ENCODE results near the gene TMEM51.

The TMEM51 gene

DNA sequence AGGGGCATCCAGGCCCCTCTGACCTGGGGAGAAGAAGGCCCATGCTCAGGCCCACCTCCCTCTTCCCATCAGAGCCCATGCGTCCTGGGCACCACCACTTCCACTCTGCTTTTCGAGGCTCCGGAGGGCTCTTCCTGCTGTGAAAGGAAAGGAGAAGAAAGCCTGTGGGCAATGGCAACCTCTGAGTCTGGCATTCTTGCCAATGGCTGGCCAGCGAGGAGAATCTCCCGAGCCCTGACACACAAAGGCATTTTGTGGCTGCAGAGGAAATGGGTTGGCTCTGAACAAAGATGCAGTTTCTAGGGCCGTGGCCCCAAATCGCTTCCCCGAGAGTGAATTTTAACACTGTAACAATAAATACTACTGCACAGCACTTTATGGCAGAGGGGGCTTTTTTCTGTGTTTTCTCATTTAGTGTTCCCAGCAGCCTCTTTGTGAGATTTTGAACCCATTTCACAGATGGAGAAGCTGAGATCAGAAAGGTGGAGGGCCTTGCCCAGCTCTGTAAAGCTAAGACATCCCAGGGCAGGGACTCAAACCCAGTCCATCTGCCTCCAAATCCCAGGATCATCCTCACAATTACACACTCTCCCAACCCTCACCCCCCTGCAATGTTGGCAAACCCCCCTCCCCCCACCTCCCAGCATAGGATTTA is 35.7 kb upstream of the TMEM51 start:
- H3K27ac ChIP-seq (ENCODE audit: low read depth, low read length): no peak overlapping the region
- H3K4me1 ChIP-seq (ENCODE audit: control insufficient read depth, low read length): no peaks in the 10 kb centered on the region
- H3K9me2 ChIP-seq (replicated peaks; ENCODE audit: control insufficient read depth, low read length): no peaks in the 10 kb centered on the region
- no peaks in the 10 kb centered on the region for H3K36me3 ChIP-seq (ENCODE audit: control insufficient read depth, low read length)
- H3K79me2 ChIP-seq (ENCODE audit: control insufficient read depth, low read length): no peaks in the 10 kb centered on the region
- no peaks in the 10 kb centered on the region for H3K27me3 ChIP-seq (ENCODE audit: control insufficient read depth, low read length)
- H4K20me1 ChIP-seq (ENCODE audit: control insufficient read depth, insufficient read depth, low read depth, low read length): no peaks in the 10 kb centered on the region
- no peak overlapping the region for H3K4me2 ChIP-seq (ENCODE audit: low read length)
- TF ChIP-seq EZH2phosphoT487 (IDR thresholded peaks at IDR 0.05; ENCODE audit: borderline replicate concordance, low read length): no peak
- TF ChIP-seq, protein P1, sequence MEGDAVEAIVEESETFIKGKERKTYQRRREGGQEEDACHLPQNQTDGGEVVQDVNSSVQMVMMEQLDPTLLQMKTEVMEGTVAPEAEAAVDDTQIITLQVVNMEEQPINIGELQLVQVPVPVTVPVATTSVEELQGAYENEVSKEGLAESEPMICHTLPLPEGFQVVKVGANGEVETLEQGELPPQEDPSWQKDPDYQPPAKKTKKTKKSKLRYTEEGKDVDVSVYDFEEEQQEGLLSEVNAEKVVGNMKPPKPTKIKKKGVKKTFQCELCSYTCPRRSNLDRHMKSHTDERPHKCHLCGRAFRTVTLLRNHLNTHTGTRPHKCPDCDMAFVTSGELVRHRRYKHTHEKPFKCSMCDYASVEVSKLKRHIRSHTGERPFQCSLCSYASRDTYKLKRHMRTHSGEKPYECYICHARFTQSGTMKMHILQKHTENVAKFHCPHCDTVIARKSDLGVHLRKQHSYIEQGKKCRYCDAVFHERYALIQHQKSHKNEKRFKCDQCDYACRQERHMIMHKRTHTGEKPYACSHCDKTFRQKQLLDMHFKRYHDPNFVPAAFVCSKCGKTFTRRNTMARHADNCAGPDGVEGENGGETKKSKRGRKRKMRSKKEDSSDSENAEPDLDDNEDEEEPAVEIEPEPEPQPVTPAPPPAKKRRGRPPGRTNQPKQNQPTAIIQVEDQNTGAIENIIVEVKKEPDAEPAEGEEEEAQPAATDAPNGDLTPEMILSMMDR (IDR thresholded peaks at IDR 0.05; ENCODE audit: low read depth, low read length, poor library complexity, severe bottlenecking): no peak
- H3K4me3 ChIP-seq (ENCODE audit: low read length): no peak overlapping the region
- no peaks in the 10 kb centered on the region for H3F3A ChIP-seq (ENCODE audit: control insufficient read depth, insufficient read depth)
- no peaks in the 10 kb centered on the region for H3K9me3 ChIP-seq (ENCODE audit: control insufficient read depth, insufficient read depth, low read length)

DNA sequence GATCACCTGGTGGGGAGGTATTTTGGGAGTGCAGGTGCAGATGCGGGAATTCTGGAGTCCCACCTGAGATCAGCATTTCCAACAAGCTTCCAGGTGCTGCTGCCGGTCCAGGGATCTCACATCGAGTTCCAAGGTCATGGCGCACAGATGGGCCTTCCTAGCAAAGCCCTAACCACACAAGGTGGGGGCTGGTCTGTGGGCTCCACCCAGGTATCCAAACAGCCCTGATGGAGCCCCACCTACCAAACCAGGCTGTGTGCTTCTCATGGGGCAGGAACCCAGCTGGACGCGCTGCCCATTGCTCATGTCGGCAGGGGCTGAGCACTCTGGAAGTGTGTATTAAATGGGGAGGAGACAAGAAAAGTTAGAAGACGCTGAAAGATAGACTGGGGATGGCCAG is 35.0 kb upstream of the TMEM51 start:
- H3K9me3 ChIP-seq (ENCODE audit: control insufficient read depth, insufficient read depth, low read length): no peaks in the 10 kb centered on the region
- H3F3A ChIP-seq (ENCODE audit: control insufficient read depth, insufficient read depth): no peaks in the 10 kb centered on the region
- H3K4me3 ChIP-seq (ENCODE audit: low read length): no peak overlapping the region
- H3K9me2 ChIP-seq (replicated peaks; ENCODE audit: control insufficient read depth, low read length): no peaks in the 10 kb centered on the region
- H3K79me2 ChIP-seq (ENCODE audit: control insufficient read depth, low read length): no peaks in the 10 kb centered on the region
- H3K27me3 ChIP-seq (ENCODE audit: control insufficient read depth, low read length): no peaks in the 10 kb centered on the region
- no peak overlapping the region for H3K4me2 ChIP-seq (ENCODE audit: low read length)
- no peaks in the 10 kb centered on the region for H3K4me1 ChIP-seq (ENCODE audit: control insufficient read depth, low read length)
- H4K20me1 ChIP-seq (ENCODE audit: control insufficient read depth, insufficient read depth, low read depth, low read length): no peaks in the 10 kb centered on the region
- H3K27ac ChIP-seq (ENCODE audit: low read depth, low read length): no peak overlapping the region
- H3K36me3 ChIP-seq (ENCODE audit: control insufficient read depth, low read length): no peaks in the 10 kb centered on the region
- no peak for TF ChIP-seq EZH2phosphoT487 (IDR thresholded peaks at IDR 0.05; ENCODE audit: borderline replicate concordance, low read length)
- TF ChIP-seq, protein P1 (IDR thresholded peaks at IDR 0.05; ENCODE audit: low read depth, low read length, poor library complexity, severe bottlenecking): no peak

DNA sequence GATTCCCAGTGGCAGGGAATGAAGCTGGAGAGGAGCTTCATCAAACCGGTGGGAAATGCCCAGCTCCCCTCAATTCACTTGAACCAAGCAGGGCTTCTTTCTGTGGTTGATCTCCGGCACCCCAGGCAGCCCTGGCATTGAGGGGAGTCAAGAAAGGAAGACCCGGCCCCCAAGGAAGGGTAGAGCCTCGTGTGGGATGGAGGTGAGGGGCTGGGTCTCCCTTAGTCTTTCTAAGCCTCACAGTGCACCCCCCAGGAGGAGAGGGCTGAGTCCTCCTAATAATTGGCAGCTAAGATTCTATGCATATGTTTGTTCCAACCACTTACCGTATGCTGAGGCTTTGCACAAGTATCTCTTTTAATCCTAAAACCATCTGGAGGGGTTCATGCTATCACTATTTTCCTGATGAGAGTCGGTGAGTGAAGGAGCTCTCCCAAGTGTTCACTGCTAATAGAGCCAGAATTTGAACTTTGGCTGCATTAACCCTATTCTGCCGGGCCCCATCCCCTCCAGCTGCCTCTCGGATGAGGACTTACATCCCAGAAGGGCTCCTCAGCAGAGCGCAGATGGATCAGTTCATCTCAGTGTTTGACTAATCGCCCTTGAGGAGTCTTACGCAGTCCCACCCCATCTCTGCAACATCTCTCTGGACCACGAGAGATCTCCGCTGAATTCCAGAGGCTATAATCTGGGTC is 33.1 kb upstream of the TMEM51 start:
- Histone ChIP-seq H3K36me3 (ENCODE audit: control insufficient read depth, low read length) (no peaks in the 10 kb centered on the region), H3K27me3 (ENCODE audit: control insufficient read depth, low read length) (no peaks in the 10 kb centered on the region)
- no peak for TF ChIP-seq EZH2phosphoT487 (IDR thresholded peaks at IDR 0.05; ENCODE audit: borderline replicate concordance, low read length)
- TF ChIP-seq, protein P1 (IDR thresholded peaks at IDR 0.05; ENCODE audit: low read depth, low read length, poor library complexity, severe bottlenecking): no peak

More for the DNA sequence above, 33.1 kb upstream of the TMEM51 start:
- Histone ChIP-seq H3K4me1 (ENCODE audit: control insufficient read depth, low read length) (no peaks in the 10 kb centered on the region), H3F3A (ENCODE audit: control insufficient read depth, insufficient read depth) (no peaks in the 10 kb centered on the region), H3K4me3 (ENCODE audit: low read length) (no peak overlapping the region), H3K79me2 (ENCODE audit: control insufficient read depth, low read length) (no peaks in the 10 kb centered on the region), H3K4me2 (ENCODE audit: low read length) (no peak overlapping the region), H4K20me1 (ENCODE audit: control insufficient read depth, insufficient read depth, low read depth, low read length) (no peaks in the 10 kb centered on the region), H3K27ac (ENCODE audit: low read depth, low read length) (no peak overlapping the region), H3K9me2 (replicated peaks; ENCODE audit: control insufficient read depth, low read length) (no peaks in the 10 kb centered on the region), H3K9me3 (ENCODE audit: control insufficient read depth, insufficient read depth, low read length) (no peaks in the 10 kb centered on the region)

Measured in DOHH2 (cell line).